SK-MEL-5 (cell line): ENCODE measurements around the gene KLF16. TPM values are rescaled to one million over a fixed set of nuclear protein-coding genes. Genes with fewer than 3 reads are reported as not detected.

Source experiments
- DNase-seq: peaks from one replicate; pipeline ENCODE4 v3.0.0-alpha.2; 2016; ENCODE audit warnings: low read depth, low spot score
- in situ Hi-C: cut with HindIII; loops from 2 replicates; pipeline ENCODE4 v1.10.0; 2016; ENCODE audit warnings: low sequenced_read_pairs, high pct_unique_total_duplicates, low pct_unique_long_range_greater_than_20kb
- total RNA-seq: library from RNA; depleted of rRNA; stranded (reverse); fragments of >200 nt; shearing (Covaris generic); gene quantifications from 2 replicates; pipeline ENCODE4 v1.2.3, GENCODE V29; 2014

KLF16 gene
- total RNA-seq, 1 experiment from 2014 or later = 7.1 TPM

- in situ Hi-C loops = no loop called here
- no peak for DNase-seq
Measured at GRCh38 chr19:1860821-1861598, 2.4 kb downstream of the KLF16 start.

DNA sequence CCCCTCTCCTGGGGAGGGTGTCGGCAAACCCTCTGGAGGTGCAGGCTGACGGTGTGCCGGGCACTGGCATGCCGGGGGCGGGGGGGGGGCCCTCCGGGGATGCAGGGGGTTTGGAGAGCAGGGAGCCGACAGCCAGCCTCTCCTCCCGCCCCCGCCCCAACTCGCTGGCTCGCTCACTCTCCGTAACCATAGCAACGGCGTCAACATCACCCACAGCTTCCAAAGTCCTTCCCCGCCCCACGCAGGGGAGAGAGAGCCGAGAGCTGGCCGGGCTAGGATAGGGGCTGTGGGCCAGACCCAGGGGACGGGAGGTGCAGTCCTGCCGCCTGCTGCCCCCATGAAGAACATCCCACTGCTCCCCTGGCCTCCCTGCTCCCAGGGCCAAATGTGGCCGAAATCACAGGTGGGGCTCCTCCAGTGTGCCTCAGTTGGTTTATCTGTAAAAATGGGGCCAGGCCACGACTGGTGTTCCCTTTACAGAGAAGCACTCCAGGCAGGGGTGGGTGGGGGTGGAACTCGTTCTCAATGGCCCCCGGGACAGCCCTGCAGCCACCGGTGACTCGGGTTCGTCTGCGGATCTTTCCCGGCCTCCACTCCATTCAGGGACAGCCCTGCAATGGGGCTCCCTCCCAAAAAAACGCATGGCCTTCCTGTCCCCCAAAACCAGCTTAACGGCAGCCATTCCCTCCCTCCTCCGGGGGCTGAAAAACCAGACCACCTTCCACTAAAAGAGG lies 3.2 kb downstream of the KLF16 start:
- in situ Hi-C loops = no loop called here
- no peak for DNase-seq

- no peak for DNase-seq
- in situ Hi-C loops = no loop called here
Measured at GRCh38 chr19:1859331-1859781, 4.0 kb downstream of the KLF16 start.

GRCh38 chr19:1858412-1859081 lies 4.8 kb downstream of the KLF16 start:
- in situ Hi-C loops = no loop called here
- DNase-seq = no peak

DNA sequence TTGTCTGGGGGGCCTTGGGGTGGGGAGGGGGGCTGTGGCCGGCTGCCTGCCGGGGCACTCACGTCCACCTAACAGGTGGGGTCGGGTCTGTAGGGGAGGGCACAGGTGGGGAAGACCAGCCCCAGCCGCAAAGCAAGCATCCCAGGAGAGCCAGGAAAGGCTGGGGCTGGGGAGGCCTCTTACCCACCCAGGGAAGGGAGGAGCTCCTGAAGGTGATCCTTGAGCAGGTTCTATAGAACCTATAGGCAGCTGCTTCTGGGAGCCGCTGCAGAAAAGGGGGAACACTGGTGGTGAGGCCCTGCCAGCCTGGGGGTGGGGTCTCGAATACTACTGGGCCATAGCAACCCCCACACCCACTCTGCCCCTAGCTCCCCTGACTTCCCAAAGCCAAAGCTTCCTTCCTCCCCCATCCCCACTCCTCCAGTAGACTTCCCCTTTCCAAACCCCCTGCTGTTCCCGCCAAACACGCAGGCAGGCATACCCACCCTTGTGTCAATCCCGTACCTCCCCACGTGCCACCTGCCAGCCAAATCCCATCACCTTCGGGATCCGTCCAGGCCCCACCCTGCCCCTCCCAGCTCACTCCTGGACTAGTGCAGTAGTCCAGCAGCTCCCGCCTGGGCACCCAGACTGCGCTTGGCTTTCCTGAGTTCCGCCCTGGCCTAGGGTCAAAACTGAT lies 5.6 kb downstream of the KLF16 start:
- no peak for DNase-seq
- in situ Hi-C loops = no loop called here

DNA sequence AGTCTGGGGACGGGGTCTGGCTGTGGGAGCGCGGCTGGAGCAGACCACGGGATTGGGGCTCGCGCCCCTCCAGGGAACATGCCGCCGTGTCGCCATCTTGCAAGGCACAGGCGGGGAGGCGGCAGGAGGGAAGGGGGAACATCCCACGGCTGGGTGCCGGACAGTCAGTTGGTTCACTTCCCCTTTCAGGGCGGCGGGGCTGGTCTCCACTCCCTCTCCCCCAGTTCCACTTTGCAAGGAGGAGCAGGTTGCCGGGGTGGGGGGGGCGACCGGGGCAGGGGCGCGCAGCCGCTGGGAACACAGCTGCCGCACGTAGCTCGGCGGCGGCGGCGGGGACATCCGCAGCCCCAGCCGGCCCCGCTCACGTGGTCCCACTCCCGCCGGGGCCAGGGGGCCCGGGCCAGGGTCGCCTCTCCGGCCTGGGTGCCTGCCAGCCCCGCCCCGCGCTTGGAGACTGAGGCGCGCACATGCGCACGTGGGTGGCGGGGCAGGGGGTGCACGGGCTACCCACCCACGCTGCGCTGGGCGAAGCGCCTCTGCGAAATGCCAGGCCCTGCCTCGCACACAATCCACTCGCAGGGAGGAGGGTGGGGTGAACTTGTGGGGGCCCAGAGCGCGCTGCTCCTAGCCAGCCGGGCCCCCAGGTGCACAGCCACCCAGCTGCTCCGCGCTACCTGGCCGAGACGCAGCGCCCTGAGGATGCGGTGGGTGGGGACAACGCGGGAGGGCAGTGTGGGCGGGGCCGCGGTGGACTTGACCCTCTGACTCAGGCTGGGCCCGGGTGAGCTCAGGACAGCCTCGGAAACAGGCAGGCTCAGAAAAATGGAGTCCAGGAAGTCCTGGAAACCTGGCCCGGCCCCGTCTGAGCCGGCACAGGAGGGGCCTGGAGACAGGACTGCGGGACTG lies 6.4 kb downstream of the KLF16 start:
- in situ Hi-C loops = no loop called here
- no peak for DNase-seq

GRCh38 chr19:1856345-1856697 lies 7.1 kb downstream of the KLF16 start:
- in situ Hi-C loops = no loop called here
- DNase-seq = no peak

- in situ Hi-C loops = no loop called here
- no peak for DNase-seq
Measured at GRCh38 chr19:1855828-1856255, 7.5 kb downstream of the KLF16 start.

GRCh38 chr19:1855040-1855827 lies 8.1 kb downstream of the KLF16 start:
- in situ Hi-C loops = no loop called here
- peak; percentile 83 for DNase-seq

DNA sequence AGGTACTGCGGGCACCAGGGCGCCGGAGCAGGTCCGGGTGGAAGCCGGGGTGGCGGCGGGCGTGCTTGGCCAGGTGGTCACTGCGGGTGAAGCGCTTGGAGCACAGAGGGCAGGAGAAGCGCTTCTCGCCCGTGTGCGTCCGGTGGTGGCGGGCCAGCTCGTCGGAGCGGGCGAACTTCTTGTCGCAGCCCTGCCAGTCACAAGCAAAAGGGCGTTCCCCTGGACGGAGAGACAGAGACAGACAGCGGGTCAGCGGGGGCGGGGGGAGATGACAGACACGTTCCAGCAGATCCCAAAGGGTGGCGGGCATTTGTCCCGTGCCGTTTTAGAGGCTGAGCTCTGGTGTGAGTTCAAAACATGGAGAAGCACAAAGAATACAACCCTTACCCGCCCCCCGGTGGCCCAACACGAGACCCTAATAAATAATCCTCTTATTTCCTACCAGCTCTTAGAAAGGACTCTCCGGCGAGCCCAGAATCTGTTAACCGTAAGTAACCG lies 8.8 kb downstream of the KLF16 start:
- in situ Hi-C loops = no loop called here
- no peak for DNase-seq

GRCh38 chr19:1854039-1854541 lies 9.3 kb downstream of the KLF16 start:
- no peak for DNase-seq
- in situ Hi-C loops = no loop called here

GRCh38 chr19:1853295-1854038 lies 9.9 kb downstream of the KLF16 start:
- peak; percentile 87 for DNase-seq
- in situ Hi-C loops = no loop called here

DNA sequence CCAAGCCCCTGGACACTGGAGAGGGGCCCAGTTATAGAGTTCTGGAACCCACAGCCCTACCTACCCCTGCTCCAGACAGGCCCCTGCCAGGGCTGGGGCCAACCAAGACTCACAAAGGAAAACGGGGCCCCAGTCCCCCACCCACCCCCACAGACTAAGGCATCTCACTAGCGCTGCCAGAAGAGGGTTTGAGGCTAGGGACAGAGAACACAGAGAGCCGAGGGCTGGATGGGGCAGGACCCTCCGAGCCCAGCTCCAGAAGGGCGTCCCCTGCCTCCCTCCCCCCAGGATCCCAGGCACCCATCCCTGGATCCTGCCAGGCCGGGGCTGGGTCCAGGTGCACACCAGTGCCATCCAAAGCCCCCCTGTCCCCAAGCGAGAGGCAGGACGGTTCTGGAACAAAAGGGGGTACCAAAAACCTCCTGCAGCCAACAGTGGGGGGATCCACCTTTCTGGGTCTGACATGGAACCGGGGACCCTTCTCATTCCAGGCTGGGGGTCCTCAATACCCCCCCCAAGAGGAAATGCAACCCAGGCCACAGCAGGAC lies 10.7 kb downstream of the KLF16 start:
- in situ Hi-C loops = no loop called here

GRCh38 chr19:1851654-1852580 lies 11.5 kb downstream of the KLF16 start:
- in situ Hi-C loops = no loop called here
- no peak for DNase-seq

More for the DNA sequence above, 10.7 kb downstream of the KLF16 start:
- no peak for DNase-seq
